Omental fat pad (tissue), 4 donors: ENCODE data around the gene TADA2B. TPM values are rescaled to one million over a fixed set of nuclear protein-coding genes. Genes with fewer than 3 reads are reported as not detected.

Experiments used
- ATAC-seq: fragments of 150-250 bp; one replicate; pipeline ENCODE4 v1.9.1; 2016; ENCODE audit warnings: mild to moderate bottlenecking, moderate library complexity; ENCODE audit not compliant: low FRiP score
- DNase-seq: peaks from one replicate; pipeline ENCODE4 v3.0.0-alpha.2; 2019; ENCODE audit warnings: low spot score
- total RNA-seq, 4 donors: library from RNA; depleted of rRNA; stranded (reverse); fragments of >200 nt; gene quantifications; one replicate each; pipeline ENCODE4 v1.1.0, GENCODE V29; 2016
- TF ChIP-seq, protein P1 (sequence below), 3 donors: fragments of 450-650 bp; IDR thresholded peaks; one replicate each; pipeline ENCODE4 v1.5.1; 2016 to 2017; ENCODE audit warnings: antibody characterized with exemption in 3 of 3, mild to moderate bottlenecking in 3 of 3, moderate library complexity in 2 of 3

The TADA2B gene
- total RNA-seq, 4 donors from 2014 or later: 12.2 to 20.5 (median 16.5) TPM

DNA sequence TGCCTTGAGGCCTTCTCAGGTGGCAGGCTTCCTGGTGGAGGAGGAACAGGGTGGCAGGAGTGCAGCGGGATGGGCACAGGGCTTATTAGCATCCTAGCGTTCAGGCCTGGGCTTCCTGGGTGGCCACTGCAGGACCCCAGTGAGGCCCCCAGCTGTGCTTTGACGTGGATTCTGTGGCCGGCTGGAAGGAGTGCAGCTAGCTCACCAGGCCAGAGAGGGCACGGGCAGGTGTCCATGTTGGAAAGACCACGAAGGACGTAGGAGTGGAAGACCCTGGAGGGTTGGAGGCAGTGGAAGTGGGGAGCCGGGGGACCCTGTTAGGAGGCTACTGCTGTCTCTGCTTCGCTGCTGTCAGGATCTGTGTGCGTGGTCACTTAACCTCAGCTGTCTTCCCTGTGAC, 13.3 kb upstream of the TADA2B start:
- TF ChIP-seq, protein P1, sequence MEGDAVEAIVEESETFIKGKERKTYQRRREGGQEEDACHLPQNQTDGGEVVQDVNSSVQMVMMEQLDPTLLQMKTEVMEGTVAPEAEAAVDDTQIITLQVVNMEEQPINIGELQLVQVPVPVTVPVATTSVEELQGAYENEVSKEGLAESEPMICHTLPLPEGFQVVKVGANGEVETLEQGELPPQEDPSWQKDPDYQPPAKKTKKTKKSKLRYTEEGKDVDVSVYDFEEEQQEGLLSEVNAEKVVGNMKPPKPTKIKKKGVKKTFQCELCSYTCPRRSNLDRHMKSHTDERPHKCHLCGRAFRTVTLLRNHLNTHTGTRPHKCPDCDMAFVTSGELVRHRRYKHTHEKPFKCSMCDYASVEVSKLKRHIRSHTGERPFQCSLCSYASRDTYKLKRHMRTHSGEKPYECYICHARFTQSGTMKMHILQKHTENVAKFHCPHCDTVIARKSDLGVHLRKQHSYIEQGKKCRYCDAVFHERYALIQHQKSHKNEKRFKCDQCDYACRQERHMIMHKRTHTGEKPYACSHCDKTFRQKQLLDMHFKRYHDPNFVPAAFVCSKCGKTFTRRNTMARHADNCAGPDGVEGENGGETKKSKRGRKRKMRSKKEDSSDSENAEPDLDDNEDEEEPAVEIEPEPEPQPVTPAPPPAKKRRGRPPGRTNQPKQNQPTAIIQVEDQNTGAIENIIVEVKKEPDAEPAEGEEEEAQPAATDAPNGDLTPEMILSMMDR (IDR thresholded peaks at IDR 0.05): no peak
- ATAC-seq (no peak), DNase-seq (no peak)

DNA sequence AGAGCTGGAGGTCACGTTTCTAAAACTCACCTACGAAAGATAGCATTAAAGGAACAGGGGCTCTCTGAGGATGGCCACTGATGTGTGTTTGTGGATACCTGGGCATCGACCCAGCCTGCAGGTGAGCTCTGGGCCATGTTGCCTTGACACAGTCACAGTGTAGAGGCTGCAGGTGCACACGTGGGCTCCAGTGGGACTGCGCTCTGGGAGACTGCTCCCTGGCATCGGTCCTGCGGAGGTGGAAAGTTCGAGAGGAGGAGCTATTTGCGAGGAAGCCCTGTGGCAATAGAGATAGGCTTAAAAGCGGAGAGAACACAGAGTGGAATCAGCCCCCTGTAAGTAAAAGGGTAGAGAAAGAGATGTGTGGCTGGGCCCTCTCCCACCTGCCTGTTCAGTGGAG, 12.3 kb upstream of the TADA2B start:
- TF ChIP-seq, protein P1 (IDR thresholded peaks at IDR 0.05): no peak

DNA sequence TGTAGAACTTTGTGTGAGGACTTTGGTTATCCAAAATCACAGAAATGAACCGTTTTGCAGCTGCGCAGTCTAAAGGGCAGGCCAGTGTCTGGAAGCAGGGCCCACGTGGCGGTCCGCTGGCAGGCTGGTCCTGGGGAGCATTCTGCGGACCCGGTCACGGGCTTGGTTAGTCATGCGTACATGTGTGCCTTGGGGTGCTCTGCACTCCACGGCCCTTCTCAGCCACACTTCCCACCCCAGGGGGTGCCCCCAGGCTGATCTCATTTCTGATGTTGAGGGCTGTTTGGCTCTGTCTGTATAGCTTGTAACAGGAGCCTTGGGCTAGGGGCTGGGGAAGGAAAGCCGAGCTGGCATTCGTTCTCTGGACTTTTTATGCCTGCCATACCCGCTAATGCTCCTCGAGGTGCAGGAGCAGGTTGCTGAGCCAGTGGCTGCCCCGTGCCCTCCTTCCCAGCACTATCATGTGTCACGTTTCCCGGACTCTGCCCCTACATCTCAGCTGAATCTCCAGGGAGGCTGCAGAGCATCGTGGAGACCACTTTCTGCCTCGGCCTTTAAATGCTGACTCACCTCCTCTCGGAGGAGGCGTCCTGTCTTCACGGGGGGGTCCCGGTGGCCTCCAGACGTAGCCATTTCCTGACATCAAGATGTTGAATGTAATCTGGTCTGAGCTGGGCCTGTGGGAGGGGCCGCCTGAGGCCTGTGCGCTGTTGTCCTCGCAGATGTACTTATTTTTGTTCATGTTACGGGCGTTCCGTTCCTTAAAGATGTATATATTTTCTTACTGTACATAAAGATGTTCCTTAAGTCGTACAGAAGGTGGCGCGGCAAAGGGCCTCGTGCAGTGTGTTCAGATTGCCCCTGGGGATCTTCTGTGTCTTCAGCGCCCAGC, 11.4 kb upstream of the TADA2B start:
- TF ChIP-seq, protein P1 (IDR thresholded peaks at IDR 0.05): no peak
- ATAC-seq: no peak

More for the DNA sequence above, 12.3 kb upstream of the TADA2B start:
- DNase-seq (no peak), ATAC-seq (no peak)

DNA sequence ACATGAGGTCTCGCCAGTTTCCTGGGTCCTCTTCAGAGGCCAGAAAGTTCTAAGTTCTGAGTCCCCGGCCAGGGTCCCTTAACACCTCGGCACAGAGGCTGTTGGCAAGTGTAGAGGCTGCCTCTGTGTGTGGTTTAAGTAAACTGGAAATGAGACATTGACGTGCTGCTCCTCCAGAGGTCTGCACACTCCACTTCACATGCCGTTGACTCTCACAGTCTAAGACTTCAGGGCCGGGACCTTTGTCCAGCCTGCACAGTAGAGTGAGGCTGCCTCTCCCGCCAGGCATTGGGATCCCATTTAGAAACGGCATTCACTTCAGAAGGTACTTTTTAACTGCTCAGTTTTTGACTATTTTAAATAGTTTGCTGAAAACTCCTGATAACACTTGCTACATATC, 10.6 kb upstream of the TADA2B start:
- no peak for ATAC-seq
- DNase-seq: no peak
- TF ChIP-seq, protein P1 (IDR thresholded peaks at IDR 0.05): no peak

More for the DNA sequence above, 11.4 kb upstream of the TADA2B start:
- no peak for DNase-seq

DNA sequence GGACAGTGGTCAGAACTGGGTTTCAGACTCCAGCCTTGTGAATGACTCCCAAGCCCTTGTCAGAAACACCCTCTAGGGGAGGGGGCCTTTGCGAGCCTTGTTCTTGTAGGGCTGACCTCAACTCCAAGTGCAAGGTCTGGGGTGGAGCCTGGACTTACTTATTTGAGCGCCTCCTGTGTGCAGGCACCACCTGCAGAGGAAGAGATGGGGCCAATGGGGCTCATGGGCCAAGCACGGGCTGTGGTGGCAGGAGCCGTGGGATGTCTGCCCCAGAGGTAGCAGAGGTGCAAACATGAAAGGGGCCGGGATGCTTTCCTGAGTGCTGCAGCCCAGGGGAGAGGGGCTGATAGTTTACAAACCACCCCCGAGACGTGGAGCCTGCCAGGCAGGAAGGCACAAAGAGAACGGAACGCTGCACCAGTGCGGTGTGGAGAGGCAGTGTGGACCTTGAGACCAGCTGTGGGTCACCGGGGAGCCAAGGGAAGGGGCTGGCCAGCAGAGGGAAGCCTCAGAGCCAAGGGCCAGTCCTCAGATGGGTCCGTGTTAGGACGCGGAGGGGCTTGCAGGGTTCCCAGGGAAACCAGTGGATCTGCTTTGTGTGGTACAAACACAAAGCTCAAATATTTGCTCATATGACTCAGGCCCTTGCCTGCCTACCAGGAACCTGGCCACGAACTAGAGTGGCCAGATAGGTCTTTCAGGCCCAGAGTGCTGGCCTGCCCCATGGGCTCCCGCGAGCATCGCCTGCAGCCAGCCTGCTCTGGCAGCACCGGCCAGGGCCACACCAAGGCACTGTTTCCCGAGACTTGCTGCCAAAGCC, 8.7 kb upstream of the TADA2B start:
- DNase-seq (no peak), ATAC-seq (peak; percentile 22)
- TF ChIP-seq, protein P1 (IDR thresholded peaks at IDR 0.05): no peak

DNA sequence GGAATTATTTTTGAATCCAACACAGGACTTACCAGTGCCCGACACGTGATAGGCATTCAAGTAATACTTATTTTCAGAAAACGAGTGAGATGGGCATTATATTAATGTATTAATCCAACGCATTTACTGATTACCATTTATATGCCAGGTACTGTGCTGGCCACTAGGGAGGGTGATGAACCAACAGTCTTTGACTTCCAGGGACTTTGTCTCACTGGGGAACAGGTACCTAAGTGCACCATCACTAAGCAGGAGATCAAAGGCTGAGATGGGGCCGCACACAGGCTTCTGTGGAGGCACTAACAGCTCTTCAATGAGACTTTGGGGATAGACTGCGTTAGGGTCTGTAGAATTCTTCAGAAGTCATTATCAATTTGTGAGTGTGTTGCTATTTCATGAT, 5.7 kb upstream of the TADA2B start:
- TF ChIP-seq, protein P1 (IDR thresholded peaks at IDR 0.05): no peak
- no peak for DNase-seq
- no peak for ATAC-seq
